NCI-H774 (cell line): ENCODE measurements around the gene CUBN.

Source experiments
- DNase-seq: peaks from one replicate; lab custom pipeline; 2025; lab: John Stamatoyannopoulos, UW

Gene CUBN

DNA sequence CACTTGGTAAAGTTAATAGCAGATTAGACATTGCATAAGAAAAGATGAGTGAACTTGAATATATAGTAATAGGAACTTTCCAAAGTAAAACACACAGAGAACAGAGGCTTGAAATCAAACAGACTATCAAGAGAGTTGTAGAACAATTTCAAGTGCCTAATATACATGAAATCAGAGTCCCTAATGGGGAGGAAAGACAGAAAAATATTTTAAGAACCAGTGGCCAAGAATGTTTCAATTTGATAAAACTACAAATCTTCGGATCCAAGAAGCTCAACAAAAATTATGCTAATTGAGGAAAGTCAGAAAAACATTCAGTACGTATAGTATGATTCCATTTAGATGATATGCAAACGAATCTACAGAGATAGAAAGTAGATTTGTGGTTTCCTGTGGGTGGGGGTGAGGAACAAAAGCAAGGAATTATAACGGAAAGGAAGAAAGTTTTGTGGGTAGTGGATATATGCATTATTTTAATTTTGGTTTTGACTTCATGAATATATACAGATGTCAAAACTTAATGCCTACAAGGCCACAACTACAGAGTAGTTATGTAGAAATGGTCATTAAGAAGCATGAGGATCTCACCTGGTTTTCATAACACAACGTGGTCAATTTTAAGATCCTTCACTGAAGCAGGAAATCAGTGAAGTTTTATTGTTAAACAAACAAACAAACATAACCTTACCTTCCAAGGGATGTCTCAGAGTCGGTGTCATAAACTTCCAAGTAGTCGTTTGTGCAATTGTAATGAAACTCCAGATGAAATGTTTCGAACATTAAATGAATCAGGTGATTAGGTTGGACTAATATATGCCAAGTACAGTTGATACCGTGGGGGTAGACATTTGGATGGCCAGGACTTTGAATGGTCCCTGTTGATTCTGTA lies 62.0 kb downstream of the CUBN start:
- DNase-seq = no peak

- DNase-seq = no peak
These were observed 62.8 kb downstream of the CUBN start for GRCh38 chr10:17066807-17067206.

DNA sequence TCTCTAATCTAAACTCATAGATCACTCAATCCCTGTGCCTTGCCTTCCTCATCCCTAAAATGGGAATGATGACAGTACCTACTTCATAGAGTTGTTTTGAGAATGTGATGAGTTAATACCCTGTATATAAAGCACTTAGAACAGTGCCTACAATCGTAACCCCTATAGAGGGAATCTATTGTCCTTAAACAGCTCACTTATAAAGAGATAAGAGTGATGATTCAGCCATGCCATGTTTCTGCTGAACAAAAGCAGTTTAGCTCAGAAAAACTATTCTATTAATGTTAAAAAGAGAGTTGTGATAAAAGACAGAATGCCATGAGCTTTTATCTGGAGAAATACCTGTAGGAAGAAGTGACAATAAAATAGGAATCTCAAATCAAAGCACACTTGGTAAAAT lies 63.6 kb downstream of the CUBN start:
- no peak for DNase-seq

GRCh38 chr10:17065273-17065672 lies 64.3 kb downstream of the CUBN start:
- DNase-seq = no peak

GRCh38 chr10:17064435-17064834 lies 65.2 kb downstream of the CUBN start:
- DNase-seq = no peak

GRCh38 chr10:17062955-17063484 lies 66.6 kb downstream of the CUBN start:
- DNase-seq = no peak

- DNase-seq = no peak
These were observed 67.1 kb downstream of the CUBN start for GRCh38 chr10:17062493-17062892.

DNA sequence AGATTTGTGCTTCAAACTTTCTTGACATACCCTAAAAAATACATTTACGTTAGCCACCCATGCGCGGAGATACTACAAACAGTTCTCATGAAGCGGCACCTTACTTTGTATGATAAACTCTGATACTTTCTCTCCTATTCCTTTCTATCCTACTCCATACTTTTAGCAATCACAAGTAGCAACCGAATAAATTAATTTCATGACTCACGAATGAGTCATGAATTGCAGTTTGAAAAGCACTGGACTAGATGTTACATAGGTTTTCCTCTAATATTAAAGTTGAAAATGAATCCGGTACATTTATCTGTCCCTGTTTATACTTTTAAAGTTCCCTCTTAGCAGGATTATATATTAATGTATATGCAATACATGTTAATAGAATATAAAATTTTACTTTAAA lies 67.6 kb downstream of the CUBN start:
- no peak for DNase-seq

DNA sequence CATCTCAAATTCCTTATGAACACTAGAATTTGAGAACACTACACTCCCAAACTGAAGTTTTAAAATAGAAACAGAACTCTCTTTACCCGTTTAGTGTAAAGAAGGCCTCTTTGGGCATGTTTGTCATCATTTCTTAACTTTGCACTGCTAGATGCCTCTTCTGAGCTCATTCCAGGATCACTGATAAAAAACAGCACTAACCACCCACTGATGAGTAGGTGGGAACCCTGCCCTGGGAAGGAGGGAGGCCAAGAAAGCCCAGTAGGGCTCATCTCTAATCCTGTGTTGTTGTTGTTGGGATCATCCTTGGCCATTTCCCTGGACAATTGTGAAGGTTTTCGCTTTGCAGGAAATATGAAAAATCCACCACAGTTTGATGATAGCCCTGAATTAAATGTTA lies 68.2 kb downstream of the CUBN start:
- DNase-seq = no peak

GRCh38 chr10:17060289-17060688 lies 69.3 kb downstream of the CUBN start:
- DNase-seq = no peak

DNA sequence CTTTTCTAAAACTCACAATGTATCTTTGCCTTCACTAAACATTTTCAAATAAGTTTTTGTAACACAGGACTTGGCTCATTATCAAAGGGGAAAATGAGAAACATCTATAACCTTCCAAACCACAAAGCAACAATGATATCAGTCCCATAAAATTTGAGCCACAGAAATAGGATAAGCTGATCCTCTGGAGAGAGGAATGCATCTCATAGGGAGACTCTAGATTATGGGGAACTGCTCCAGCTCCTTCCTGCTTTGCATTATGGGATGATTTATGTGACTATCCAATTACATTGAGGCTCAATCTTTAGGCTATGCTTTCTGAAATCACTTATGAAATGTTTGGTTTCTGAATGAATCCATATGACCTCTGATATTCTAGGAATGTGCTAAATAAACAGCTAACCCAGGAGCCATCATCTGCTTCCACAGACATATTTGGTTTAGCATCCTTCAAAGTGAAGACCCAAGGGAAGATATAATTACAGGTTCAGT lies 70.4 kb downstream of the CUBN start:
- DNase-seq = no peak

DNA sequence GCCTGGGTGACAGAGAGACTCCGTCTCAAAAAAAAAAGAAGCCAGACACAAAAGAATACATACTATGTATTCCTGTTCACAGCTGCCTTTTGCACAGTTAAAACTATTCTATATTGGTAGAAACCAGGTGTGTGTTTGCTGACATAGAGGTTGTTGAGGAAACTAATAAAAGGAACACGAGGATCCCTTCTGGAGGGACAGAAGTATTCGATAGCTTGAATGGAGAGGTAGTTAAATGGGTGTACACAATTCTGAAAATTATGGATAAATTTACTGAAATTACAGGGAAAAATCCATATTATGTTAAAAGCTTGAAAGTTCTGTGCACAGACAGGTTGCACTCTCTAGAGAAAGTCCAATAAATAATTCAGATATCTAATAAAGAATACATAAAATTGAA lies 71.5 kb downstream of the CUBN start:
- no peak for DNase-seq

GRCh38 chr10:17056781-17057428 lies 72.7 kb downstream of the CUBN start:
- DNase-seq = no peak

GRCh38 chr10:17053513-17053912 lies 76.1 kb downstream of the CUBN start:
- no peak for DNase-seq

DNA sequence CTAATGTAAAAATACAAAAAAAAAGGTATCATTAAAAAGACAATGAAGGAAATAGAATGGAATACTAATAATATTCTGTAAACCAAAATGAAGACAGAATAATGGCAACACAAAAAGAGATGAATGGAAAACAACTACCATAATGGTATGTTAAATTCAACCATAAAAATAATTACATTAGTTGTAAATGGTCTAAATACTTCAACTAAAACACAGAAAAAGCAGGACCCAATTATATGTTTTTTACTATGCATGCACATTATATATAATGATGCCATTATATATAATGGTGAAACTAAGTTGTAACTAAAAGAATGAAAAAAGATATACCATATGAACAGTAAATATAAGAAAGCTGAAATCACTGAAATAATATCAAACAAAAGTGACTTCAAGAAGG lies 76.5 kb downstream of the CUBN start:
- DNase-seq = no peak

GRCh38 chr10:17051851-17052250 lies 77.8 kb downstream of the CUBN start:
- DNase-seq = no peak

DNA sequence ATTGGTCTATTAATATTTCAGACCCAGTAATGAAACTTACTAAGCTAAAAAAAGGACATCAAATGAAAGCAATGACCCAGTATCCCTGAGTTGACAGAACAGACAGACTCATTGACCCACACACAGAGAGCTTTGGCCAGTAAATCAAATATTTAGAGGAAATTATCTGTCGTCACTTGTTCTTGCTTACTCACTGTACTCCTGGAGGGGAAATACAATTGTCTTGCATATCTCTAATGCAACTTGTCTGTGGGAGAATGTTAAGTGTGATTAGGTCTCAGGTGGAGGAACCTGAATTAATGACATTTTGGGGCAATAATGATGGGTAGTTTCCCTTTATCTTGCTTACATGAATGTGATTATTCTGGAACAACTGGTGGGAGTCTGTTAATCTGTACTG lies 80.4 kb downstream of the CUBN start:
- DNase-seq = no peak

- no peak for DNase-seq
These were observed 81.7 kb downstream of the CUBN start for GRCh38 chr10:17047908-17048307.

DNA sequence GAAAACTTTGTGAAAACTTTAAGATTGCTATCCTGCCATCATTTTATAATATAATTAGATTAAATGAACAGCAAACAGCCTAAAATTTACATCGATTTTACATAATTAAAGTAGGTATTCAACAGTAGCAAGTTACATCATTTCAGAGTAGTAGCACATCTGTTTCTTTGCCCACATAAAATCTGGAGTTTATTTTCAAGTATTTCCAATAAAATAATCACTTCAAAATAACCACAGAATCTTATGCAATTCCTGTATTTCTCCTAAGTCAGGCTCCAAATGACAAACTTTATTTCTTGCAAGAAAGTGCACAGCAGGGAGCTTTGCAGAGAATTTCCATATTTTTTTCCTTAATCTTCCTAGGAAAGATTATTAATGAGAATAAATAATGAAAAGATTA lies 82.6 kb downstream of the CUBN start:
- DNase-seq = no peak

DNA sequence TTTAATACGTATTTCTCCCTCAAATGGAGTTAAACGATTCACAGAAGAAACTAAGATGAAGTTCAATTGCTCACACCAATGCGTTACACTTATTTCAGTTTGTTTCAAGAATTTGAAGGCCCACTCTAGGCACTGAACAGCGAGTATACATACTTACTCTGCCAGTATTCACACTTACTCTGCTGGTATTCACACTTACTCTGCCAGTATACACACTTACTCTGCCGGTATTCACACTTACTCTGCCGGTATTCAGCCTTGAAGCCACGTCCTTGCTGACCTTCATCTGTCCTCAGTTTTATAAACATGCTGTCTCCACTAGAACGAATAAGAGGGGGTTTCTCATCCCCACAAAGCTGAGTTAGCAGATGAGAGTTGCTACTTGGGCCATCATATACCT lies 86.0 kb downstream of the CUBN start:
- no peak for DNase-seq

- no peak for DNase-seq
These were observed 87.7 kb downstream of the CUBN start for GRCh38 chr10:17041626-17042520.

GRCh38 chr10:17038627-17039026 lies 91.0 kb downstream of the CUBN start:
- DNase-seq = no peak
